ENCODE data around the gene COL21A1. TPM values are rescaled to one million over a fixed set of nuclear protein-coding genes. Genes with fewer than 3 reads are reported as not detected.

Gene COL21A1
- total RNA-seq, 2 donors from 2014 or later: 4.8 to 13.3 TPM

DNA sequence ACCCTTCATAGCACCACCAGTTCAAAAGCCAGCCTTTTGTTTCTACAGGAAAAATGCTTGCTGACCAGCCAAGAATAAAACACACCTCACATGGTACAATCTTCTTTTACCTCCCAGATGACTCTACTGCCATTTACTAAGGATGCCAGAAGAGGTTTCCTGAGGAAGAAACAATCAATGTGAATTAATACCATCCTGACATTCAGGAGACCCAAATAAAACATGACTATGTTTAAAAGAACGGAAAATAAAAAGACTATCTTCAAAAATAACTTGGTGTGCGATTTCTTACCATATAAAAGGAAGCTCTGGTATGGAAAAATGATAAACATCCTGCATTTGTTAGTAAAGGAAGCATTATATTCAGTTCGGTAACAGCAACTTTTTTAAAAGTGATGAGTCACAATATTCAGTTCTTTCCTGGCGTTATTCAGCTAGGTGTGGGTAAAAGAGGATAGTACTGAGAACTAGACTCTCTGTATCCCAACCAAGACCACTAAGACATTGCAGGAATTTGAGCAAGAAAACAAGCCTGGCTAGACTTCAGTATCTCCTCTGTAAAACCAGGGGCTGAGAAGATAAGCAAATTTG is 16.3 kb downstream of the COL21A1 start:
- 74% methylated on average over 4 of the region's 4 CpGs for WGBS
- Histone ChIP-seq H3K27ac (no peak overlapping the region), H3K27me3 (replicated peaks; ENCODE audit: insufficient read depth) (no peaks in the 10 kb centered on the region), H3K36me3 (no peaks in the 10 kb centered on the region), H3K9me3 (no peaks in the 10 kb centered on the region), H3K4me1 (replicated peaks) (no peaks in the 10 kb centered on the region), H3K4me3 (no peak overlapping the region)
- intact Hi-C loops (cut with DNase I): no loop called here
- TF ChIP-seq POLR2A (IDR thresholded peaks at IDR 0.05): no peak
- TF ChIP-seq, protein P1, sequence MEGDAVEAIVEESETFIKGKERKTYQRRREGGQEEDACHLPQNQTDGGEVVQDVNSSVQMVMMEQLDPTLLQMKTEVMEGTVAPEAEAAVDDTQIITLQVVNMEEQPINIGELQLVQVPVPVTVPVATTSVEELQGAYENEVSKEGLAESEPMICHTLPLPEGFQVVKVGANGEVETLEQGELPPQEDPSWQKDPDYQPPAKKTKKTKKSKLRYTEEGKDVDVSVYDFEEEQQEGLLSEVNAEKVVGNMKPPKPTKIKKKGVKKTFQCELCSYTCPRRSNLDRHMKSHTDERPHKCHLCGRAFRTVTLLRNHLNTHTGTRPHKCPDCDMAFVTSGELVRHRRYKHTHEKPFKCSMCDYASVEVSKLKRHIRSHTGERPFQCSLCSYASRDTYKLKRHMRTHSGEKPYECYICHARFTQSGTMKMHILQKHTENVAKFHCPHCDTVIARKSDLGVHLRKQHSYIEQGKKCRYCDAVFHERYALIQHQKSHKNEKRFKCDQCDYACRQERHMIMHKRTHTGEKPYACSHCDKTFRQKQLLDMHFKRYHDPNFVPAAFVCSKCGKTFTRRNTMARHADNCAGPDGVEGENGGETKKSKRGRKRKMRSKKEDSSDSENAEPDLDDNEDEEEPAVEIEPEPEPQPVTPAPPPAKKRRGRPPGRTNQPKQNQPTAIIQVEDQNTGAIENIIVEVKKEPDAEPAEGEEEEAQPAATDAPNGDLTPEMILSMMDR (IDR thresholded peaks at IDR 0.05): no peak
- no peak for TF ChIP-seq POLR2AphosphoS5 (IDR thresholded peaks at IDR 0.05)
- no peak for DNase-seq (ENCODE audit: low spot score)

DNA sequence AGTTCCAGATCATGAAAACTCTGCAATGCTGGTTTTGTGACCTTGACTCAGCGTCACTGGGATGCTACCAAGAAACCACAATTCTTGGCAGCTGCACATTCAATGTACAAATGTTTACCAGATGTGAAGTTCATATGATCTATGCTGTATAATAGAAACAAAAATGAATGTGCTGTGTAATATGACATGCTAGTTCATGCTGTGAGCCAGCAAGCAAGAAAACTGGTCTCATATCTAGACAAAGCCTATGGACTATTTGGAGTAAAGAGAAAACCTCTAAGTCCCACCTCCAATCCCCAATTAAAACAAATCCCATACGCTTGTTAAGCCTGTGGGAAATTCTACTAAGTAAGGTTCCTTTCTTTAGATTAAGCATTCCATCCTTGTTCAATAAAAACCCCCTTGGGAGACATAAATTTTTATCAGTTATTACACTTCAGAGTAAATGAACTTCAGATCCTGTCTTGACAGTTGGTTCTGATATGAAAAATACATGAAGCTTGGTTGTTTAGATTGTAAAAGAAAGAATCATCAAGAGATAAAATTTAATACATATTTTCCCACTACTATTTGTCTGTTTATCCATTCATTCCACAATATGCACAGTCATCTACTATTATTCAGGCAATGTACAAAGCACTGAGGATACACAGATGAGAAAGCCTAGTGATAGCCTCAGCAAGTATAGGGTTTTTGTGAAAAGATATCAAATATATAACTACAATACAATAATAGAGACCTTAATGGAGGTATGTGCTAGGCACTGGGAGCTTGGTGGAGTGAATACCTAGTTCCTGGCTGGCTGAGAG is 20.1 kb downstream of the COL21A1 start:
- no peak overlapping the region for H3K4me3 ChIP-seq
- 84% methylated on average over 2 of the region's 2 CpGs for WGBS
- no peaks in the 10 kb centered on the region for H3K9me3 ChIP-seq
- no peaks in the 10 kb centered on the region for H3K36me3 ChIP-seq
- TF ChIP-seq POLR2AphosphoS5 (IDR thresholded peaks at IDR 0.05) (no peak), POLR2A (IDR thresholded peaks at IDR 0.05) (no peak)
- TF ChIP-seq, protein P1 (IDR thresholded peaks at IDR 0.05): no peak
- no peaks in the 10 kb centered on the region for H3K27me3 ChIP-seq (replicated peaks; ENCODE audit: insufficient read depth)
- DNase-seq (ENCODE audit: low spot score): no peak
- no peak overlapping the region for H3K27ac ChIP-seq
- intact Hi-C loops (cut with DNase I): no loop called here
- H3K4me1 ChIP-seq (replicated peaks): no peaks in the 10 kb centered on the region

DNA sequence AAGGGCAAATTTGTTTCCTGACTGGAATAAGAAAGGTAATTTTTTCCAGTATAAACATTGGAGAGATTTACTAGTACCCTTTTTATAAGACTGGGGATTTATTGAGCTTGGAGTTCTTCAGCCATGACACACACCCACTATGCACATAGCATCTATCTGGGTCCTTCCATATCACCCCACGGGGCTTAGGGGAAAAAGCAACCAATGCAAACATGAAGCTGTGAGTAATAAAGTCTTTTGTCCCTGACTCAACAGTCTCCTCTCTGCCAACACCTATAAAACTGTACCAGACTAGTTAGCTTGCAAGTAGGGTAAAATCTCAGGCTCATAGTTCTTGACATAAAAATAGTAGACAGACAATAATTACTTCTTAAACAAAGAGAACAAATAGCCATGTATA is 23.4 kb downstream of the COL21A1 start:
- TF ChIP-seq POLR2AphosphoS5 (IDR thresholded peaks at IDR 0.05): peak; percentile 52
- no peak for TF ChIP-seq POLR2A (IDR thresholded peaks at IDR 0.05)
- intact Hi-C loops (cut with DNase I): no loop called here
- no peak for DNase-seq (ENCODE audit: low spot score)
- H3K4me3 ChIP-seq: no peak overlapping the region
- H3K27ac ChIP-seq: no peak overlapping the region
- no peaks in the 10 kb centered on the region for H3K36me3 ChIP-seq
- H3K4me1 ChIP-seq (replicated peaks): no peaks in the 10 kb centered on the region
- WGBS: 13% methylated on average over 1 of the region's 1 CpG
- no peaks in the 10 kb centered on the region for H3K9me3 ChIP-seq
- H3K27me3 ChIP-seq (replicated peaks; ENCODE audit: insufficient read depth): no peaks in the 10 kb centered on the region

DNA sequence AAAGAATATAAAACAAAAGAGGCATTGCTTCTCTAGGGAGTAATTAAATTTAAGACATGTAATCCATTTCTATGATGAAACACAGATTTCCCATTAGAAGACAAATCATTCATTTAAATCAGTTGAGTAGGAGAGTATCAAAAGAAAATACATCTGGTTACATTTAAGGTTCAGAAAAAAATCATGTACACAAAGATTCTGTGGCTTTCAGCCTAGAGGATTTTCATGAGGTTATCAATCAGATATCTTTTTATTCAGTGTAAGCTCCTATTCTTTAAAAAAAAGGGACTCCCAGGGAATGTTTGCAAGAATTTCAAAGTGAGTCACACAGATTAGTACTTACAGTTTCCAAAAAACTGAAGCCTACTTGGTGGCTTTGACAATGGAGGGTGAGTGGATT is 24.9 kb downstream of the COL21A1 start:
- H3K4me1 ChIP-seq (replicated peaks): no peaks in the 10 kb centered on the region
- TF ChIP-seq, protein P1 (IDR thresholded peaks at IDR 0.05): no peak
- TF ChIP-seq POLR2A (IDR thresholded peaks at IDR 0.05) (no peak), POLR2AphosphoS5 (IDR thresholded peaks at IDR 0.05) (no peak)
- no peaks in the 10 kb centered on the region for H3K36me3 ChIP-seq
- no peak overlapping the region for H3K27ac ChIP-seq
- no peak overlapping the region for H3K4me3 ChIP-seq
- no peaks in the 10 kb centered on the region for H3K27me3 ChIP-seq (replicated peaks; ENCODE audit: insufficient read depth)
- no peak for DNase-seq (ENCODE audit: low spot score)
- intact Hi-C loops (cut with DNase I): no loop called here
- H3K9me3 ChIP-seq: no peaks in the 10 kb centered on the region

DNA sequence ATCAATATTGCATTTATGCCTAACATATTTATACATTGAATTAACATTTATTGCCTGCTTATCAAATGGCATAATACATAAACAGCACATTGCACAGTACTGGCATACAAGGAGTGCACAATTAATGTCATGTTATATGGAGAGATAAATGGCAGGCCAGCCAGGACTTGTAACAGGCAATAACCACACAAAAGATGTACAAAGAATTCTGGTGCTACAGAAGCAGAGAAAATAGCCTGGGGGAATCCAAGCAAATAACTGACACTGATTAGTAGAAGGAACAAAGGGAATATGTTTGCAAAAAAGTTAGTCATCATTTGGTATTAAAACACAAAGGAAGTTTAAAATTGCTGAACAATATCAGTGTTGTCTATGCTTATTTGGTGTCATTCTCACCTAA is 27.3 kb downstream of the COL21A1 start:
- DNase-seq (ENCODE audit: low spot score): peak; percentile 8
- Histone ChIP-seq H3K9me3 (no peaks in the 10 kb centered on the region), H3K4me1 (replicated peaks) (no peaks in the 10 kb centered on the region), H3K27me3 (replicated peaks; ENCODE audit: insufficient read depth) (no peaks in the 10 kb centered on the region), H3K4me3 (no peak overlapping the region), H3K36me3 (no peaks in the 10 kb centered on the region), H3K27ac (no peak overlapping the region)
- intact Hi-C loops (cut with DNase I): no loop called here
- TF ChIP-seq, protein P1 (IDR thresholded peaks at IDR 0.05): no peak
- TF ChIP-seq POLR2A (IDR thresholded peaks at IDR 0.05): no peak
- TF ChIP-seq POLR2AphosphoS5 (IDR thresholded peaks at IDR 0.05): no peak
